Spleen (tissue), 11 donors: ENCODE data around the gene TOPAZ1. TPM values are rescaled to one million over a fixed set of nuclear protein-coding genes. Genes with fewer than 3 reads are reported as not detected.

Experiments
- DNase-seq: peaks from one replicate; pipeline ENCODE4 v3.0.0-alpha.2; 2020
- H3K27ac ChIP-seq, 8 donors: fragments of 200-600 bp; sonication (generic) in 7 of 8; 1 replicate in 4 of 8; 2 replicates in 4 of 8; pipeline versions ENCODE4 v1.5.0 to v1.8.0; 2016 to 2021; ENCODE audit warnings: inconsistent platforms in 4 of 8, mild to moderate bottlenecking in 4 of 8, moderate library complexity in 1 of 8
- H3K27me3 ChIP-seq, 7 donors: fragments of 200-600 bp; sonication (generic) in 6 of 7; replicated peaks in 1 of 7; 1 replicate in 4 of 7; 2 replicates in 3 of 7; pipeline versions ENCODE4 v1.5.0 to v1.8.0; 2016 to 2021; ENCODE audit warnings: inconsistent platforms in 3 of 7, mild to moderate bottlenecking in 1 of 7
- H3K36me3 ChIP-seq, 6 donors: fragments of 200-600 bp; sonication (generic) in 5 of 6; 1 replicate in 4 of 6; 2 replicates in 2 of 6; pipeline versions ENCODE4 v1.5.0 to v1.8.0; 2016 to 2021; ENCODE audit warnings: inconsistent platforms in 2 of 6
- H3K4me1 ChIP-seq, 6 donors: fragments of 200-600 bp; sonication (generic) in 5 of 6; 1 replicate in 3 of 6; 2 replicates in 3 of 6; pipeline versions ENCODE4 v1.5.0 to v1.8.0; 2016 to 2021; ENCODE audit warnings: inconsistent platforms in 3 of 6
- H3K4me3 ChIP-seq, 8 donors: fragments of 200-600 bp; sonication (generic) in 7 of 8; 1 replicate in 4 of 8; 2 replicates in 4 of 8; pipeline versions ENCODE4 v1.5.0 to v1.8.0; 2016 to 2021; ENCODE audit warnings: inconsistent platforms in 4 of 8, mild to moderate bottlenecking in 4 of 8, moderate library complexity in 2 of 8
- H3K9me3 ChIP-seq, 8 donors: fragments of 200-600 bp; sonication (generic) in 7 of 8; 1 replicate in 4 of 8; 2 replicates in 4 of 8; pipeline versions ENCODE4 v1.5.0 to v1.8.0; 2016 to 2021; ENCODE audit warnings: inconsistent platforms in 4 of 8
- POLR2A ChIP-seq, 3 donors: fragments of 450-650 bp; IDR thresholded peaks; one replicate each; pipeline ENCODE4 v1.5.1; 2017; ENCODE audit warnings: antibody characterized with exemption in 3 of 3, mild to moderate bottlenecking in 1 of 3
- POLR2AphosphoS5 ChIP-seq, 3 donors: sonication (generic); formaldehyde crosslinking; IDR thresholded peaks; one replicate each; pipeline ENCODE4 v1.5.1; 2017; ENCODE audit warnings: antibody characterized with exemption in 3 of 3
- WGBS, 5 donors: extraction: QIAGEN DNeasy Blood & Tissue Kit in 3 of 5; methylation state at CpG; one replicate each; pipeline versions ENCODE4 v1.1.5 to v1.1.7; 2013 to 2018; 5-methylcytosine and 5-hydroxymethylcytosine counted together
- intact Hi-C: fragments of 100-400 bp; cut with DNase I; formaldehyde crosslinking; loops from one replicate; pipeline ENCODE4 v1.15.0; 2023; ENCODE audit warnings: low total_unique reads
- polyA plus RNA-seq, 3 donors: library from polyadenylated mRNA; stranded (reverse); fragments of 200-250 nt; gene quantifications; one replicate each; pipeline ENCODE4 v1.2.1, GENCODE V29; 2013
- total RNA-seq, 7 donors: library from RNA; depleted of rRNA in 3 of 7; stranded (reverse); fragments of >200 nt in 3 of 7; fragmentation: NEBNext Ultra II Directional in 4 of 7; extraction: Animal tissue kit (Norgen Biotek cat#: 25700) in 4 of 7; gene quantifications; one replicate each; pipeline versions ENCODE4 v1.1.0 to v1.2.1, GENCODE V29; 2016 to 2021
- TF ChIP-seq, protein P1 (sequence below), 11 experiments: fragments of 200-600 bp in 7 of 11; fragments of 450-650 bp in 4 of 11; sonication (generic) in 4 of 11; IDR thresholded peaks in 8 of 11; conservative IDR thresholded peaks in 3 of 11; 1 replicate in 7 of 11; 2 replicates in 4 of 11; pipeline versions ENCODE4 v1.4.0 to v1.8.0; 2016 to 2021; ENCODE audit warnings: antibody characterized with exemption in 11 of 11, inconsistent platforms in 4 of 11, mild to moderate bottlenecking in 1 of 11
- donor health status: healthy with polysubstance abuse.
- donor health status: DM: no; HTN: no; CAD: no; lungs with moderate emphysema.
- donor health status: DM: no; HTN: no; CAD: no.
- donor health status: Bipolar disorder and iron deficiency.
- donor health status: healthy.
- donor health status: DM: no; HTN: no; CAD: no.
- donor health status: DM: yes; HTN: yes; CAD: no.

The TOPAZ1 gene
- total and polyA plus RNA-seq, 10 donors = not detected

DNA sequence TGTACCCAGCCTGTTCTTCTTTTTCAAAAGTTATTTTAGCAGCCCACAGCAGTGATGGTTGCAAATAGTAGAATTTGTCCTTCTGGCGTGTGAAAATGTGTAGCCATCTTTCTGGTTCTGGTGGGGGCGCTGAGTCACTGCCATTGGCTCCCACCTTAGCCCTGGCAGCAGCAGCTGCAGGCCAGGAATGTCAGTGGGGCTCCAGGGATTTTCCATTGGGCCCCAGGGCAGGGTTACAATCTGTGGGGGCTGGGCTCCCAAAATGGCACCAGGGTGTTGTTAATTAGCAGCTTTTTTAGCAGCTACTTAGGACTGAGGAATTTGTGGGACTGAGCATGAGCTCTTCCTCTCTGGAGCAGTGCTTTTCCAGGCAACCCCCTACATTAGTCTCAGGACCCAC, 38.9 kb downstream of the TOPAZ1 start:
- DNase-seq = no peak

DNA sequence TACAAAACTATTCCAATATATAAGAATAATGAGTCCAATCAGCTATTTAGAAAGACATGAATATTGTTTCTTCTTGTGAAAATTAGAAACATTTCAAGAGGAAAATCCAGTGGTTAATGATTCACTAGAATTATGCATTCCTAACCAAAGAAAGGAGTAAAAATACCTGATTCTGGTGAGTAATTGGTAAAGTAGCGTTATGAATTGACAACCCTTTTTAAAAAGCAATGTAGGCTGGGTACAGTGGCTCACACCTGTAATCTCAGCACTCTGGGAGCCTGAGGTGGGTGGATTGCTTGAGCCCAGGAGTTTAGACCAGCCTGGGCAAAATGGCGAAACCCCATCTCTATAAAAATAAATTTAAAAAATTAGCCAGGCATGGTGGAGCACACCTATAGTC, 43.3 kb downstream of the TOPAZ1 start:
- 80 to 91% (median 86%) methylated on average over 2 of the region's 2 CpGs for WGBS, 5 donors
- TF ChIP-seq, protein P1, sequence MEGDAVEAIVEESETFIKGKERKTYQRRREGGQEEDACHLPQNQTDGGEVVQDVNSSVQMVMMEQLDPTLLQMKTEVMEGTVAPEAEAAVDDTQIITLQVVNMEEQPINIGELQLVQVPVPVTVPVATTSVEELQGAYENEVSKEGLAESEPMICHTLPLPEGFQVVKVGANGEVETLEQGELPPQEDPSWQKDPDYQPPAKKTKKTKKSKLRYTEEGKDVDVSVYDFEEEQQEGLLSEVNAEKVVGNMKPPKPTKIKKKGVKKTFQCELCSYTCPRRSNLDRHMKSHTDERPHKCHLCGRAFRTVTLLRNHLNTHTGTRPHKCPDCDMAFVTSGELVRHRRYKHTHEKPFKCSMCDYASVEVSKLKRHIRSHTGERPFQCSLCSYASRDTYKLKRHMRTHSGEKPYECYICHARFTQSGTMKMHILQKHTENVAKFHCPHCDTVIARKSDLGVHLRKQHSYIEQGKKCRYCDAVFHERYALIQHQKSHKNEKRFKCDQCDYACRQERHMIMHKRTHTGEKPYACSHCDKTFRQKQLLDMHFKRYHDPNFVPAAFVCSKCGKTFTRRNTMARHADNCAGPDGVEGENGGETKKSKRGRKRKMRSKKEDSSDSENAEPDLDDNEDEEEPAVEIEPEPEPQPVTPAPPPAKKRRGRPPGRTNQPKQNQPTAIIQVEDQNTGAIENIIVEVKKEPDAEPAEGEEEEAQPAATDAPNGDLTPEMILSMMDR (IDR thresholded peaks at IDR 0.05 in 8 of 11, conservative IDR thresholded peaks at IDR 0.05 in 3 of 11) = no peak
- TF ChIP-seq POLR2AphosphoS5 (IDR thresholded peaks at IDR 0.05) = no peak
- no peak for TF ChIP-seq POLR2A (IDR thresholded peaks at IDR 0.05)
- H3K27ac ChIP-seq = no peak overlapping the region
- intact Hi-C loops = no loop called here
- H3K4me1 ChIP-seq = no peaks in the 10 kb centered on the region
- no peaks in the 10 kb centered on the region for H3K9me3 ChIP-seq
- peaks cover 0 to 38% (median 5%) of the 10 kb centered on the region in 7 donors for H3K27me3 ChIP-seq
- no peaks in the 10 kb centered on the region for H3K36me3 ChIP-seq
- no peak overlapping the region for H3K4me3 ChIP-seq
- no peak for DNase-seq

More for the DNA sequence above, 38.9 kb downstream of the TOPAZ1 start:
- Histone ChIP-seq H3K9me3 (peaks cover 0 to 7% (median 6%) of the 10 kb centered on the region in 8 donors), H3K27me3 (peaks cover 0 to 27% (median 2%) of the 10 kb centered on the region in 7 donors), H3K27ac (no peak overlapping the region), H3K36me3 (no peaks in the 10 kb centered on the region), H3K4me1 (no peaks in the 10 kb centered on the region), H3K4me3 (no peak overlapping the region)
- TF ChIP-seq, protein P1 (IDR thresholded peaks at IDR 0.05 in 8 of 11, conservative IDR thresholded peaks at IDR 0.05 in 3 of 11) = no peak
- TF ChIP-seq POLR2AphosphoS5 (IDR thresholded peaks at IDR 0.05) (no peak), POLR2A (IDR thresholded peaks at IDR 0.05) (no peak)
- WGBS, 5 donors = 78 to 100% (median 88%) methylated on average over 2 of the region's 2 CpGs
- intact Hi-C loops = no loop called here

DNA sequence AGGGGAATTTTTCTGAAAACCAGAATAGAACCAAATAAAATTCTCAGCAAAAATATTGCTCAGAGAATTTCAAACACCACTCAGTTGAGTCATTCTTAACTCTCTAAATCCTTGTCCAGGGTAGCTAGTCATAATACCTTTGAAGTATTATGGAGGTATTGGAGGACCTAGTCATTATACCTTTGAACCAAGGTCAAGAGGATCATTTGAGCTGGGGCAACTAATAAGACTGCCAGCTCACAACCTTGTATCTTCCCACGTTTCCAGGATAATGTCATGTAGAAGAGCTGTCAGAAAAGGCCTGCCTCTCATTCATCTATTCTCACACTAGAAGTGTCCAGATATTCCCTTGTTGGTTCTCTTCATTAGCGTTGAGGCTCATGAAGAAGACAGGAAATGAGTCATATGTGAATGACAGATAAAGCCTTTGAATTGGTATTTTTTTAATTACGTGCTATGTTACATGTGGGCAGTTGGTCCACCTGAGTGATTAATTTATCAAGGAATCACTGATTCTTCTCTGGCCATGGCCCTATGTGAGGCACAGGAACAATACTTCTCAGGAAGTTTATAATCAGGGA, 48.3 kb downstream of the TOPAZ1 start:
- WGBS, 5 donors = 44 to 64% (median 57%) methylated on average over 3 of the region's 3 CpGs
- Histone ChIP-seq H3K27me3 (peaks cover 0 to 25% (median 0%) of the 10 kb centered on the region in 7 donors), H3K4me1 (no peaks in the 10 kb centered on the region), H3K9me3 (no peaks in the 10 kb centered on the region), H3K4me3 (no peak overlapping the region), H3K27ac (no peak overlapping the region), H3K36me3 (no peaks in the 10 kb centered on the region)
- intact Hi-C loops = no loop called here
- TF ChIP-seq, protein P1 (IDR thresholded peaks at IDR 0.05 in 8 of 11, conservative IDR thresholded peaks at IDR 0.05 in 3 of 11) = no peak
- DNase-seq = no peak

DNA sequence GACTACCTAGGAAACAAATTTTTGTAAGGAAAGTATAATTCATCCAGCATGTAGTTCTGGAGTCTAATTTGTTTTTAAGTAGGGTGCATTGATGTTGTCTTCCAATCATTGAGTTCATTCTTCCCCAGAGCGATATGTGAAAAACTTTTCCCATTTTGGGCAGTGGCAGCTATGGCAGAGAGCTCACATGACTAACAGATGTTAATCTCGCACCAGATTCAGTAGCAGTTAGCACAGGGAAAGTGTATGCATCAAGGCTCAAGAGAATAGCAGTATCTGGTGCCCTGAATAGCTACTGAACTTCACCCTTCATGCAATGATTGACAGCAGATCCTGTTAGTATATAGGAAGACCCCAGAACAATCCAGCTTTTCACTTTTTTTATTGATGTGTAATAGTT, 50.6 kb downstream of the TOPAZ1 start:
- WGBS, 5 donors = 78 to 94% (median 89%) methylated on average over 2 of the region's 2 CpGs
- no peaks in the 10 kb centered on the region for H3K9me3 ChIP-seq
- no peaks in the 10 kb centered on the region for H3K36me3 ChIP-seq
- DNase-seq = no peak
- TF ChIP-seq POLR2AphosphoS5 (IDR thresholded peaks at IDR 0.05) = no peak
- TF ChIP-seq, protein P1 (IDR thresholded peaks at IDR 0.05 in 8 of 11, conservative IDR thresholded peaks at IDR 0.05 in 3 of 11) = no peak
- no peak for TF ChIP-seq POLR2A (IDR thresholded peaks at IDR 0.05)
- intact Hi-C loops = no loop called here
- peaks cover 0 to 21% (median 3%) of the 10 kb centered on the region in 7 donors for H3K27me3 ChIP-seq
- no peaks in the 10 kb centered on the region for H3K4me1 ChIP-seq
- no peak overlapping the region for H3K4me3 ChIP-seq
- no peak overlapping the region for H3K27ac ChIP-seq
